HG02623 (cell line): ENCODE measurements around the gene TNIK.
"Not testable (repeated sequence)": the region's sequence is repeated elsewhere in the genome, so short reads cannot be mapped to it uniquely, and the experiment has no call there.

Experiments
- ATAC-seq: cut with Tn5 transposase; IDR thresholded peaks from one replicate; pipeline ENCODE4 v1.9.1; 2021; ENCODE audit warnings: moderate library complexity; ENCODE audit not compliant: unreplicated experiment

Gene TNIK

GRCh38 chr3:171366738-171367137, 93.5 kb downstream of the TNIK start:
- ATAC-seq: not testable (repeated sequence)

DNA sequence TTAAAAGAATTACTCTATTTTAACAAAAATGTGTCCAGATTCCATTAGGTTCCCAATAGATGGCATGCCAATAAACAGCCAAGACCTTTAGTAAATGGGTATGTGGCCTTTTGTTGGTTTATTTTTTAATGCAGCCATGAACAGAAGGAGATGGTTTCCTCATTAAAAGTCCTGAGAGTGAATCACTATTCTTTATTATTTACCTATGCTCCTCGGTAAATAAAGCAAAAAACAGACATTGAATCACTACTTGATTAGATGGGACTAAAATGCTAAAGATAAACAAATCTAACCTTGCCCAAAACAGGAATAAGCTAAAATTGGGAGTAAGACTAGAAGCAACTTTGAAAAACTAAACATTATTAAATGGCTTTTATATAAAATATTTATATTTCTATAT, 94.2 kb downstream of the TNIK start:
- no peak for ATAC-seq

- ATAC-seq: no peak
These were observed 94.7 kb downstream of the TNIK start for GRCh38 chr3:171365489-171365888.

GRCh38 chr3:171364500-171364899, 95.7 kb downstream of the TNIK start:
- ATAC-seq: no peak

GRCh38 chr3:171363202-171363601, 97.0 kb downstream of the TNIK start:
- ATAC-seq: no peak

- no peak for ATAC-seq
These were observed 97.6 kb downstream of the TNIK start for GRCh38 chr3:171362575-171362974.

- ATAC-seq: no peak
These were observed 101.4 kb downstream of the TNIK start for GRCh38 chr3:171358881-171359198.

- no peak for ATAC-seq
These were observed 101.9 kb downstream of the TNIK start for GRCh38 chr3:171358181-171358880.

- ATAC-seq: no peak
These were observed 102.5 kb downstream of the TNIK start for GRCh38 chr3:171357721-171358120.

- no peak for ATAC-seq
These were observed 104.0 kb downstream of the TNIK start for GRCh38 chr3:171356251-171356650.

DNA sequence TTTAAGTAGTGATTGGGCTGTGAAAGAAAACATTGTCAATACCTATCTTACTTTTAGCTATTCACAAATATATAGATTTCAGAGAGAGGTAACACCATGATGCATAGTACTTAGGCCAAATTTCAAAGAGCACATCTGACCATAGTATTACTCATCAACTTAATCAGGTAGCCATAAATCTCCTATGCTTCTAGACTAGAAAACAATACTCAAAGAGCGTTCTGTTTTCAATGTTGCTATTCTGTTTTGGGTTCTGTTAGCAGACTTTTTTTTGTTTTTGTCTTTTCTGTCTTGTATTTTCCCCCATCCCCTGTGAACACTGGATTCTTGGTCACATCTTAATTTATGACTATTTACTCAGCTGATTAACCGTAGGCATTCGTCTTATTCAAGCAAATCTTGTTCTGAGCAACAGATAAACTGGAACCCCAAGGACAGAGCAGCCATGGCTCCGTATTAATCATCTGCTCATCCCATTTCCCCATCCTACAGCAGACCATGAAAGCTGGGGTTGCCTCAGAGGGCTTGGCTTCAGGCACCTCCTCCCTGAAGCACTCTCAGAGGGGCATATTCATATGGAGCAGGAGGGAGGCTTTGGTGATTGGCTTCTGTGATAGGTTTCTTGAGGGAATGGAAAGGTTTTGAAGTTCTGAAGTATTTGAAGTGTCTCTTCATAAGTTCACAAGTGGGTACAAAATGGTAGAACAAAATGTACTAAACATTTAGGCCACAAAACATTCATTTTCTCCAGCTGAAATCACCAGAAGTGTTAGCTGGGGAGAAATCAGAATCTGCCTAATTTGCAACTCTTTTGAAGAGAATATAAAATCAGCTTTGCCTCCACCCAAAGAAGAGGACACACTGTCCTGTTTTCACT, 105.3 kb downstream of the TNIK start:
- no peak for ATAC-seq

GRCh38 chr3:171354049-171354705, 106.0 kb downstream of the TNIK start:
- no peak for ATAC-seq

GRCh38 chr3:171353423-171353822, 106.8 kb downstream of the TNIK start:
- ATAC-seq: no peak

- no peak for ATAC-seq
These were observed 107.7 kb downstream of the TNIK start for GRCh38 chr3:171352387-171352935.

- ATAC-seq: no peak
These were observed 108.5 kb downstream of the TNIK start for GRCh38 chr3:171351676-171352075.

DNA sequence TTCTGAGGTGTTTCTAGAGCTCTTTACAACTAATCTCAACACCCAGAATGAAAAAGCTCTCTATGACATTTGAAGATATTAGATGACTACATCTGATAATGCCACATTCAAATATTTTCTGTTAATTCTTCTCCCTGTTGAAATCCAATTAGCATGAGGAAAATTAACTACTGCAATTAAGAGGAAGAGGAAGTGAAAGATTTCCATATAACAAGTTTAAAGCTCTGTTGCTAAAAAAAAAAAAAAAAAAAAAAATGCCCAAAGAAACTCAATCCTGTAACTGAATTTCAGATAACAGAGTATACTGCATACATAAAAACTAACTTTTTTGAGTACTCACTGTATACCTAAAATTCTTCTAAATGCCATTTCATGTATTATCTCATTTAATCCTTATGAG, 109.8 kb downstream of the TNIK start:
- no peak for ATAC-seq

GRCh38 chr3:171349392-171349791, 110.8 kb downstream of the TNIK start:
- no peak for ATAC-seq

- ATAC-seq: peak; percentile 4
These were observed 112.1 kb downstream of the TNIK start for GRCh38 chr3:171348121-171348520.

DNA sequence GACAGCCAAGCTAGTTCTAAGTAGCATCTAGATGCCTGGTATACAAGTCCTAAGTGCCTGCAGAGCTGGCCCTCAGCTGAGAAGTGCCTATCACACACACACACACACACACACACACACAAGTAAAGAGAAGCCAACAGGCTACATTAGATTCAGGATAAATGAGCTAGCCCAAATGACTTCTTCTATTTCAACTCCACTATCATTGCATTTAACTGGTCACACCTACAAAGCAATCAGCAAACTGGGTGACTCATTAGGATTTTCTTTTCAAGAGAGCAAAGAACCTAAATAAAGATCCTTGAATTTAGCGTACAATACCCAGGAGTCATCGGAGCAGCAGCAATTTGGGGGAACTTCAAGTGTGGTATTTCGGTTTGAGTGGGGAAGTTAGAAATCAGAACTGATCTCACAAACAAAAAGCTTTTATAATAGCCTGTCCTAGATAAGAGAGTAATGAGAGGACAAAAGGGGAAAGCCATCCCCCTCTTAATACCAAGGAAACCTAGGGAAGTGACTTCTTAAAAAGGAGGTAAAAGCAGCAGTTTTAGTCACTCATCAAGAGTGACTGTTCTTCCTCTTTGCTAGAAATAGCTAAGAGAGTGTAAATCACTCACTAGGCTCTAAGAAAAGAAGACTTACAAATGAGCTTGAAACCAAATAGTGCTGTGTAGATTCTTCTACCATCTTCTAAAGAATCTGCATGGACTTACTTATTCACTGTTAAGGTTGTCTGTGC, 112.7 kb downstream of the TNIK start:
- ATAC-seq: peak; percentile 62

DNA sequence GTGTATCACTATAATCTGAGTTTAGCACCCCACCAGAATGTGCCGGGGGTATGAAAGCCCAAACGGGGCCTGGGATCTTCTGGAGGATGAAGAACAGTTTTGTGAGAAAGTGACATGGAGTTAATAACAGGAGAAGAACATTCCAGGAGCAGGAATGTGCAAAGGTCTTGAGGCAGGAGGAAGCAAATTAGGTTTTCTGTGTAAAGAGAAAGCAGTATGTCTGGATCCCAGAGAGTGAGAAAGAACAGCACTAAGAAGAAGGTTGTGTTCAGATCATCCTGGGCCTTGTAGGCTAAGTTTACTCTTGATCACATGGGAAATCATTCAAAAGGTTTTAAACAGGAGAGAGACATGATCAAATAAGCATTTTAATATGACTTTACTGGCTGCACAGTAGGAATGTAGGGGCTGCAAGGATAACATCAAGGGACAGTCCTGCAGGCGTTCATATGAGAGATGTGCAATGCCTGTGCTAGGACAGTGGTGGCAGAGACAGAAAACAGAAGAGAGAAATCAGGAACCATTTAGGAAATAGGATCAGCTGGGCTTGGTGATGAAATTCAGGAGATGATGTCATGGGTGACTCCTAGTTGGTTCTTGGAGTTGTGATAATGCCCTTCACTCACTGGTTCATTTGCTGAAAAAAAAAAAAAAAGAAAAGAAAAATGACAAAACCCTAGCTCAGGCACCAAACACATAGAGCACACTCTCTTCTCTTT, 113.5 kb downstream of the TNIK start:
- no peak for ATAC-seq
